ENCODE measurements around the gene C14orf119. TPM values are rescaled to one million over a fixed set of nuclear protein-coding genes. Genes with fewer than 3 reads are reported as not detected.

C14orf119 gene
- total and polyA plus RNA-seq, 9 of the 15 experiments (the other 6 are each of a cell fraction or from before 2014, with no cell fraction given), result 36.7 to 251 (median 51.8) TPM

- no peak for TF ChIP-seq RREB1 (CRISPR knock-in tag; IDR thresholded peaks at IDR 0.05)
- TF ChIP-seq NFYB (IDR thresholded peaks at IDR 0.05; ENCODE audit: extremely low read depth, insufficient read length), result no peak
- peak; percentile 21; the same call in 1 of the 2 replicates for TF ChIP-seq CEBPG (CRISPR knock-in tag; IDR thresholded peaks at IDR 0.05)
- no peak for TF ChIP-seq CEBPG (tag; conservative IDR thresholded peaks at IDR 0.05 in 1 of 2, IDR thresholded peaks at IDR 0.05 in 1 of 2)
- TF ChIP-seq ARID3B (CRISPR knock-in tag; IDR thresholded peaks at IDR 0.05; ENCODE audit: borderline replicate concordance), result no peak
- no peak for TF ChIP-seq NFIX (CRISPR knock-in tag; IDR thresholded peaks at IDR 0.05; ENCODE audit: low read depth)
- peak; percentile 54; the same call in 1 of the 2 replicates for TF ChIP-seq ESRRA (IDR thresholded peaks at IDR 0.05; ENCODE audit: borderline replicate concordance, low read depth)
- TF ChIP-seq TSC22D4 (tag; IDR thresholded peaks at IDR 0.05), result no peak
- no peak for TF ChIP-seq ZBTB8A (IDR thresholded peaks at IDR 0.05; ENCODE audit: partially characterized antibody)
- no peak for TF ChIP-seq ZNF140 (CRISPR knock-in tag; IDR thresholded peaks at IDR 0.05)
- TF ChIP-seq ZNF354B (CRISPR knock-in tag; IDR thresholded peaks at IDR 0.05), result no peak
- no peak for TF ChIP-seq ZNF561 (CRISPR knock-in tag; conservative IDR thresholded peaks at IDR 0.05)
- no peak for TF ChIP-seq POLR2AphosphoS2 (IDR thresholded peaks at IDR 0.05; ENCODE audit: low read length)
- TF ChIP-seq BRF1 (IDR thresholded peaks at IDR 0.05; ENCODE audit: borderline replicate concordance, extremely low read depth, insufficient read length), result no peak
- TF ChIP-seq ATF7 (IDR thresholded peaks at IDR 0.05), result peak; percentile 25; the same call in 1 of the 2 replicates
- no peak for TF ChIP-seq ZNF184 (CRISPR knock-in tag; IDR thresholded peaks at IDR 0.05)
- TF ChIP-seq SFPQ (IDR thresholded peaks at IDR 0.05; ENCODE audit: low read depth, low read length), result no peak
- peak; percentile 53 to 81; a peak in 3 of 4 replicates for TF ChIP-seq ETV6 (IDR thresholded peaks at IDR 0.05; ENCODE audit: borderline replicate concordance in 1 of 2, low read depth in 2 of 2, low read length in 1 of 2)
- no peak for TF ChIP-seq ETV6 (CRISPR knock-in tag; IDR thresholded peaks at IDR 0.05; ENCODE audit: borderline replicate concordance)
Observed at GRCh38 chr14:23128969-23129758, 33.9 kb downstream of the C14orf119 start (continued).

Measured in K562 (cell line).